ENCODE results near the gene LBX2. TPM values are rescaled to one million over a fixed set of nuclear protein-coding genes. Genes with fewer than 3 reads are reported as not detected.
A peak's percentile ranks its signal among the peaks of the same experiment; 100 is the strongest.

The LBX2 gene
- total and polyA plus RNA-seq, 9 of the 15 experiments (the other 6 are each of a cell fraction or from before 2014, with no cell fraction given) = 0.39 to 6.2 (median 1.8) TPM; not detected in 1

DNA sequence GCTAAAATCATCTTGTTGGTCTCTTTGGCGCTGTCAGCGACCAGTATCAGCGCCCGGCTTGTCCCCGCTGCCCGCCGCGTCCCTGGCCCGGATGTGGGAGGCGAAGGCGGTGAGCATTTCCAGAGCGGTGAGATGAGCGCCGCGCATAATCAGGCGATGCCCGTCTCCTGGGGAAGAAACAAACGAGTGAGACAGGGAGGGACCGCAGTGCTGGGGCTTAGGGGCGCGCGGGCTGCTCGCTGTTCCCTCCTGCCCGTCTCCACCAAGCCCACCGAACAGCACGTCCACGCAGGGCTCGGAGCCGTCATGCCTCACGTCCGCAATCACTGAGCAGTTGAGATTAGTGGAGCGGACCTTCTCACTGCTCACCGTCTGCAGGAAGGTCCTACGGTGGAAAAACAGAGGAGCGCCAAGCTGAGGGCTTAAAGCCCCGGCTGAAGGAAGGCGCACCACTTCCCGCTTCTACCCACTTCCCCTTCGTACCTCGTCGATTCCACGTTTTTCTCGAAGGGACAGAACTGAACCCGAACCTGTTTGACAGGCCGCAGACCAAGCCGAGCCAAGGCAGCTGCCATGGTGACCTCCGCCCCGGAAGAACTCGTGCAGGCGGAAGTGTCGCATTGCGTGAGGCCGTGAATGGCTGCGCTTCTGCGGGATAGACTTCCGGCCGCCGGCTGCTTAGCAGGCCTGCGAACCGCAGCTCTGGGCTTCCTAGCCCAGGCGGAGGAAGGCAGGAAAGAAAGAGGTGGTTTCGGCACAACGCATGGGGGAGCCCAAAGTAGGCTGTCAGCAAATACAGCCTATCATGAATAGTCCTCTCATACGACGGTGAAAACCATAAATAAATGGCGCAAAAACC, 27.1 kb downstream of the LBX2 start, which contains the start of gene MRPL53 (continued):
- TF ChIP-seq SMAD4 (CRISPR knock-in tag; conservative IDR thresholded peaks at IDR 0.05) (no peak; the same call in 1 of the 2 replicates), SMARCB1 (IDR thresholded peaks at IDR 0.05; ENCODE audit: insufficient read length, low read depth) (no peak), BRF1 (IDR thresholded peaks at IDR 0.05; ENCODE audit: borderline replicate concordance, extremely low read depth, insufficient read length) (no peak), DACH1 (IDR thresholded peaks at IDR 0.05; ENCODE audit: partially characterized antibody) (no peak), TAF15 (IDR thresholded peaks at IDR 0.05; ENCODE audit: low read depth, low read length) (no peak), NONO (IDR thresholded peaks at IDR 0.05; ENCODE audit: low read depth in 2 of 2, low read length in 1 of 2) (no peak), ZBTB8A (IDR thresholded peaks at IDR 0.05; ENCODE audit: partially characterized antibody) (no peak), RNF2 (IDR thresholded peaks at IDR 0.05) (peak; percentile 46), FOXA3 (CRISPR knock-in tag; conservative IDR thresholded peaks at IDR 0.05 in 1 of 2, IDR thresholded peaks at IDR 0.05 in 1 of 2) (no peak), HMG20B (CRISPR knock-in tag; IDR thresholded peaks at IDR 0.05) (no peak), LARP7 (IDR thresholded peaks at IDR 0.05) (no peak), NFRKB (IDR thresholded peaks at IDR 0.05; ENCODE audit: low read depth) (peak; percentile 96), POLR3A (IDR thresholded peaks at IDR 0.05; ENCODE audit: borderline replicate concordance, extremely low read depth, insufficient read depth, insufficient read length) (no peak), NFXL1 (CRISPR knock-in tag; IDR thresholded peaks at IDR 0.05) (no peak), NFIC (IDR thresholded peaks at IDR 0.05) (peak; percentile 47; the same call in 1 of the 2 replicates), ZNF764 (CRISPR knock-in tag; IDR thresholded peaks at IDR 0.05; ENCODE audit: low read depth) (no peak), SMAD1 (IDR thresholded peaks at IDR 0.05; ENCODE audit: low read depth, low read length, partially characterized antibody) (peak; percentile 61), TAF7 (tag; IDR thresholded peaks at IDR 0.05) (peak; percentile 9; the same call in 1 of the 2 replicates), TAF1 (IDR thresholded peaks at IDR 0.05; ENCODE audit: control insufficient read depth, extremely low read depth, insufficient read depth, low read length, severe bottlenecking) (peak; percentile 90), SRSF3 (IDR thresholded peaks at IDR 0.05; ENCODE audit: insufficient read depth, low read length) (no peak), ZNF830 (CRISPR knock-in tag; IDR thresholded peaks at IDR 0.05) (no peak), ZNF778 (CRISPR knock-in tag; IDR thresholded peaks at IDR 0.05) (no peak)
- TF ChIP-seq, protein P1, sequence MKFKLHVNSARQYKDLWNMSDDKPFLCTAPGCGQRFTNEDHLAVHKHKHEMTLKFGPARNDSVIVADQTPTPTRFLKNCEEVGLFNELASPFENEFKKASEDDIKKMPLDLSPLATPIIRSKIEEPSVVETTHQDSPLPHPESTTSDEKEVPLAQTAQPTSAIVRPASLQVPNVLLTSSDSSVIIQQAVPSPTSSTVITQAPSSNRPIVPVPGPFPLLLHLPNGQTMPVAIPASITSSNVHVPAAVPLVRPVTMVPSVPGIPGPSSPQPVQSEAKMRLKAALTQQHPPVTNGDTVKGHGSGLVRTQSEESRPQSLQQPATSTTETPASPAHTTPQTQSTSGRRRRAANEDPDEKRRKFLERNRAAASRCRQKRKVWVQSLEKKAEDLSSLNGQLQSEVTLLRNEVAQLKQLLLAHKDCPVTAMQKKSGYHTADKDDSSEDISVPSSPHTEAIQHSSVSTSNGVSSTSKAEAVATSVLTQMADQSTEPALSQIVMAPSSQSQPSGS (CRISPR knock-in tag; IDR thresholded peaks at IDR 0.05) = no peak
- TF ChIP-seq, protein P2, sequence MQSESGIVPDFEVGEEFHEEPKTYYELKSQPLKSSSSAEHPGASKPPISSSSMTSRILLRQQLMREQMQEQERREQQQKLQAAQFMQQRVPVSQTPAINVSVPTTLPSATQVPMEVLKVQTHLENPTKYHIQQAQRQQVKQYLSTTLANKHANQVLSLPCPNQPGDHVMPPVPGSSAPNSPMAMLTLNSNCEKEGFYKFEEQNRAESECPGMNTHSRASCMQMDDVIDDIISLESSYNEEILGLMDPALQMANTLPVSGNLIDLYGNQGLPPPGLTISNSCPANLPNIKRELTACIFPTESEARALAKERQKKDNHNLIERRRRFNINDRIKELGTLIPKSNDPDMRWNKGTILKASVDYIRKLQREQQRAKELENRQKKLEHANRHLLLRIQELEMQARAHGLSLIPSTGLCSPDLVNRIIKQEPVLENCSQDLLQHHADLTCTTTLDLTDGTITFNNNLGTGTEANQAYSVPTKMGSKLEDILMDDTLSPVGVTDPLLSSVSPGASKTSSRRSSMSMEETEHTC (IDR thresholded peaks at IDR 0.05) = no peak

All from K562 (cell line).